ENCODE measurements around the gene AKT1. TPM values are rescaled to one million over a fixed set of nuclear protein-coding genes. Genes with fewer than 3 reads are reported as not detected.
"Not testable (repeated sequence)": the region's sequence is repeated elsewhere in the genome, so short reads cannot be mapped to it uniquely, and the experiment has no call there.

The AKT1 gene
- total RNA-seq, 1 experiment from 2014 or later: 123 TPM

GRCh38 chr14:104752423-104752734, 43.2 kb downstream of the AKT1 start:
- no peaks in the 10 kb centered on the region for H3K27me3 ChIP-seq (replicated peaks; ENCODE audit: insufficient read depth, low read depth, low read length, poor library complexity)
- DNase-seq (ENCODE audit: low spot score): no peak
- peak overlapping the region; percentile 97 for H3K27ac ChIP-seq (ENCODE audit: low read depth, low read length, poor library complexity, severe bottlenecking)
- CTCF ChIA-PET: interaction anchor here (1.0 to 1.5 kb wide), 2 partner anchors 16 to 18 kb away, joined by 4 to 5 read pairs; no protein-coding TSS in a partner anchor
- H3K36me3 ChIP-seq (ENCODE audit: insufficient read depth, low read length, poor library complexity, severe bottlenecking): peaks cover 10% of the 10 kb centered on the region
- POLR2A ChIA-PET (ENCODE audit: low non-redundant PET): interaction anchor here (0.6 to 1.1 kb wide), 5 partner anchors 13 to 934 kb away, joined by 3 to 5 read pairs (median 3); no protein-coding TSS in a partner anchor
- H3K4me1 ChIP-seq (ENCODE audit: insufficient read depth, low read length, poor library complexity, severe bottlenecking): peaks cover 8% of the 10 kb centered on the region
- no TSS peak for BruUV-seq (replicated peaks)
- no peaks in the 10 kb centered on the region for H3K9me3 ChIP-seq (ENCODE audit: low read depth, low read length, poor library complexity, severe bottlenecking)
- peak overlapping the region; percentile 100 for H3K4me3 ChIP-seq (ENCODE audit: low read depth, low read length, poor library complexity, severe bottlenecking)
- TF ChIP-seq CTCF (conservative IDR thresholded peaks at IDR 0.05; ENCODE audit: low read depth, low read length) (no peak), EZH2 (IDR thresholded peaks at IDR 0.05; ENCODE audit: borderline replicate concordance, low read depth, low read length, poor library complexity, severe bottlenecking) (no peak)
- intact Hi-C loops (cut with micrococcal nuclease; ENCODE audit: unreplicated experiment): no loop called here

GRCh38 chr14:104751539-104752422, 43.8 kb downstream of the AKT1 start:
- intact Hi-C loops (cut with micrococcal nuclease; ENCODE audit: unreplicated experiment): no loop called here
- DNase-seq (ENCODE audit: low spot score): no peak
- no peaks in the 10 kb centered on the region for H3K27me3 ChIP-seq (replicated peaks; ENCODE audit: insufficient read depth, low read depth, low read length, poor library complexity)
- H3K9me3 ChIP-seq (ENCODE audit: low read depth, low read length, poor library complexity, severe bottlenecking): no peaks in the 10 kb centered on the region
- peaks cover 6% of the 10 kb centered on the region for H3K36me3 ChIP-seq (ENCODE audit: insufficient read depth, low read length, poor library complexity, severe bottlenecking)
- CTCF ChIA-PET: interaction anchor here (1.0 to 1.5 kb wide), 2 partner anchors 17 to 19 kb away, joined by 4 to 5 read pairs; no protein-coding TSS in a partner anchor
- TF ChIP-seq EZH2 (IDR thresholded peaks at IDR 0.05; ENCODE audit: borderline replicate concordance, low read depth, low read length, poor library complexity, severe bottlenecking) (no peak), CTCF (conservative IDR thresholded peaks at IDR 0.05; ENCODE audit: low read depth, low read length) (no peak)
- H3K4me3 ChIP-seq (ENCODE audit: low read depth, low read length, poor library complexity, severe bottlenecking): peak overlapping the region; percentile 100
- peaks cover 8% of the 10 kb centered on the region for H3K4me1 ChIP-seq (ENCODE audit: insufficient read depth, low read length, poor library complexity, severe bottlenecking)
- BruUV-seq (replicated peaks): TSS peak; percentile 71
- peak overlapping the region; percentile 97 for H3K27ac ChIP-seq (ENCODE audit: low read depth, low read length, poor library complexity, severe bottlenecking)
- POLR2A ChIA-PET (ENCODE audit: low non-redundant PET): interaction anchor here (0.7 to 1.1 kb wide), 3 partner anchors 14 to 73 kb away, joined by 3 to 4 read pairs (median 3); no protein-coding TSS in a partner anchor

GRCh38 chr14:104750753-104751057, 44.8 kb downstream of the AKT1 start:
- CTCF ChIA-PET; H3K4me3 ChIP-seq (ENCODE audit: low read depth, low read length, poor library complexity, severe bottlenecking); H3K27ac ChIP-seq (ENCODE audit: low read depth, low read length, poor library complexity, severe bottlenecking); BruUV-seq (replicated peaks); H3K27me3 ChIP-seq (replicated peaks; ENCODE audit: insufficient read depth, low read depth, low read length, poor library complexity); H3K36me3 ChIP-seq (ENCODE audit: insufficient read depth, low read length, poor library complexity, severe bottlenecking); intact Hi-C loops (cut with micrococcal nuclease; ENCODE audit: unreplicated experiment); POLR2A ChIA-PET (ENCODE audit: low non-redundant PET); H3K4me1 ChIP-seq (ENCODE audit: insufficient read depth, low read length, poor library complexity, severe bottlenecking); H3K9me3 ChIP-seq (ENCODE audit: low read depth, low read length, poor library complexity, severe bottlenecking): not testable (repeated sequence)
- DNase-seq (ENCODE audit: low spot score): peak; percentile 32
